GM19324 (cell line): Measurements from ENCODE around the gene PCYT1B.

Source experiments
- ATAC-seq: cut with Tn5 transposase; IDR thresholded peaks from one replicate; pipeline ENCODE4 v1.9.1; 2021; ENCODE audit warnings: mild to moderate bottlenecking, moderate library complexity; ENCODE audit not compliant: unreplicated experiment, low FRiP score

PCYT1B gene

DNA sequence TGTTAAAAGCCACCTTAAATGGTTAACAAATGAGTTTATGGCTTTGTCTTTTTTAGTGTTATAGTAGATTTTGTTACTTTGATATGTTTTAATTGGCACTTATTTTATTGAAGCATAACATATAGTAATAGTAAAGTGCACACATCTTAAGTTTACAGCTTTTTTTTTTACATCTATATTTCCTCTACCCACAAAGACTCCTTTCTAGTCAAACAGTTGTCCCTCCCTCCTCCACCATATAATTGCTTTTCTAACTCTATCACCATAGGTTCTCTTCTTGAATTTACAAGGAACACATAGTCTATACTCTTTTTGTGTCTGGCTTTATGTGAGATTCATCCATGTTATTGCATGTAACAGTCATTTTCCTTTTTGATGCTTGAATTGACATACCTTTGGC, 110.6 kb downstream of the PCYT1B start:
- no peak for ATAC-seq

DNA sequence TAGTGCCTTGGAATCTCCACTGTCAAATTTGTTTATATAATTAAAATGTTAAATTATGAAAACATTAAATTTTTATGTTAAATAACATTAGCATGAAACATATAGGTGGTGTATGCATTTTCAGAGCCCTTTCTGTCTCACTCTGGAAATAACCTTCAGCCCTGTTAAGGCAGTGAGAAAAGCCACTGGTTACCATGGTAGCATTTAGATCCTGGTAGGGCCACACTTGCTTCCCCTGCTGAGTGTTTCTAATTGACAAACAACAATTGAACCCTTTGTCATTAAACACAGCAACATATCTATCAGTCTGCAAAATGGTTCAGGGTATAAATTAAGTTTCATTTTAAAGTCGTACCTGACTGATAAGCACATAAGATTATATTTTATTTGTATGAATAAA, 118.5 kb downstream of the PCYT1B start:
- no peak for ATAC-seq

DNA sequence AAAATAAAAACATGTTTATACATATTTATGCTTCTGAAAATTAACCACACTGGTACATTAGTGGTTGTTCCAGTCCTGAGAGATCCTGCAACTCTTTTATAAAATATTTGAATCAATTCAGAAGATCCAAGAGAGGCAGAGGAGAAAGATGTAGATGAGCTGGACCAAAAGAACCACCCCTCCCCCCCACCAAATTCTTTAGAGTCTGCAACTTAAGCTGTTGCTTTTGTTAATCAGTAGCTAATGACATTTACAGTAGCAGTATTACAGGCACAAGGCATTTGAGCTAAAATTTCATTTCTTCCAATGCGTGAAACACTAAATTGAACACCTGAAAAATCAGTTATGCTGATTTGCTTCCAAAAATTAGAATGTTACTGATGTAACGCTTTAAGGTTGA, 120.5 kb downstream of the PCYT1B start:
- ATAC-seq = no peak

DNA sequence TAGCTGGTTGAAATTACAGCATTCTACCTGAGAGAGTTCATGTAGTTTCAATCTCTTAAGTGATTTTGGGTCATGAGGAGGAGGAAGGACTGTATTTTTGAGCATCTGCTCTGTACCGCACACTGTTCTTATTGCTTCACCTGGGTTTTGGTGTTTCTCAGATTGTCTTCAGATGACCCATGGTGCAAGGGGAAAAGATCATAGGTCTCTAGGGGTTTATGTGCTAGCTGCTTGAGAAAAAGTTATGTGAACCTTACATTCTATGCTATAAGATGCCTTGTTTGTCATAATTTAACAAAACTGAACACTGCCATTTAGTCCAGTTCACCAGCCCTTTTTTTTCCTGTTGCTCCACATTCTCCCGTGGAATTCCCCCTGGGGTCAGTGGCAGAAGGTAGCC, 121.7 kb downstream of the PCYT1B start:
- no peak for ATAC-seq

DNA sequence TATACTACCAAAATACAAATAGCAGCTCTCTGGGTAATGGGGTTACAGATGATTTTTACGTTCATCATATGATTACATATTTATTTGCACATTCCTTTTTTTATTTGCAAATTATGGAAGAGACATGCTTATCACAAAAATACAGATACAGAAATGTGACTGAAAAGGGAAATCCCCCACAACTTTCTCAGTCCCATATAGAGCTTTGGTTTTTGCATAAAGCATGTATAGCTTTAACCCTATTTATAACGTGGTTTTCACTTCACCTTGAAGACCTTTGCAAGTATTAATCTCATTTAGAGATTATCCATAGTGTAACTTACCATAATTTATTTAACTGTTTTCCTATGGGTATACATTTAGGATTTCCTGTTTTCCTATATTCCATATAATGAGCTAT, 126.7 kb downstream of the PCYT1B start:
- ATAC-seq = no peak

DNA sequence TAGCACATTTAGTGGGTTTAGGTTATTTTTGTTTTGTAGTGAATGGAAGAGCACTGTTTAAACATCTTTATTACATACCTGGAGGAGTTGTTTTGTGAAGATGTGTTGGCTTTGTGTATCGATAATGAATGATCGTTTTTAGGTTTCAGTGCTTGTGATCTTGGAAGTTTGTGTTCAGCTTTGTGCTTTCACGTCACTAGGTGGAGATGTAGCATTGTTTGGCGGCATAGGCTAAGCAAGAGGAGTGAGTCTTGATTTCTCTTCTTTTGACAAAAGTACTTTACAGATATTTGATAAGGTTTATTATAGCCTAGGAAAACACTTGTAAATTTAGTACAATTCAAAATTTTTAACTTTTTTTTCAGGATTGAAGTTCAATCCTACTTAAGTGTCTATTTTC, 131.7 kb downstream of the PCYT1B start:
- no peak for ATAC-seq

DNA sequence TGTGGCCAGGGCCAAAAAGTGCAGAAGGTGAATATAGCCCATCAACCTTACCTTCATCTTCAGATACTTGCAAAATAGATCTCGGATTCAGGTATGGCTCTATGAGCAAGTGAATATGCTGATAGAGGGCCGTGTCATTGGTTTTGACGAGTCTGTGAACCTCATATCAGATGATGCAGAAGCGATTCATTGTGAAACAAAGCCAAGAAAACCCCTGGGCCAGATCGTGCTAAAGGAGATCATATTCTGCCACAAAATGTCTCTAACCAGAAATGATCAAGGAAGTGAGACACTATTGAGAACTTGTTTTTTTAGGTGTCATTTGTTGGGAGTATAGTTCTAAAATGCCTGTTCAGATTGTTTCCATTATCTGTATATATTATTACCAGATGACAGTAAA, 133.7 kb downstream of the PCYT1B start:
- peak; percentile 85 for ATAC-seq

GRCh38 chrX:24508375-24508774, 138.8 kb downstream of the PCYT1B start:
- ATAC-seq = no peak
